ENCODE results near the gene INAFM2.

INAFM2 gene

GRCh38 chr15:40314723-40315276 is 8.7 kb upstream of the INAFM2 start:
- Histone ChIP-seq H3K79me2 (ENCODE audit: low read length) (no peaks in the 10 kb centered on the region), H3K36me3 (replicated peaks; ENCODE audit: insufficient read depth, low read length) (no peaks in the 10 kb centered on the region), H3K9me2 (replicated peaks; ENCODE audit: insufficient read depth, low read length) (no peaks in the 10 kb centered on the region), H3F3A (ENCODE audit: insufficient read depth, low read length) (no peaks in the 10 kb centered on the region), H3K9ac (ENCODE audit: low read length) (no peak overlapping the region), H3K9me3 (replicated peaks; ENCODE audit: insufficient read depth, low read length) (no peaks in the 10 kb centered on the region), H4K20me1 (ENCODE audit: insufficient read depth, low read length) (no peaks in the 10 kb centered on the region), H3K27ac (ENCODE audit: low read length) (no peak overlapping the region), H3K4me2 (ENCODE audit: low read depth, low read length) (no peak overlapping the region), H2AFZ (ENCODE audit: low read length) (no peak overlapping the region), H3K4me3 (ENCODE audit: low read length) (no peak overlapping the region), H3K4me1 (ENCODE audit: low read length) (0 out of 2 replicates have a peak, but pooled peaks cover 3% of the 10 kb centered on the region), H3K27me3 (replicated peaks; ENCODE audit: insufficient read depth, low read length) (no peaks in the 10 kb centered on the region)
- TF ChIP-seq CTCF (IDR thresholded peaks at IDR 0.05; ENCODE audit: low read length) (no peak), EZH2phosphoT487 (IDR thresholded peaks at IDR 0.05; ENCODE audit: low read length) (no peak), EZH2 (optimal IDR thresholded peaks at IDR 0.05; ENCODE audit: low read depth, low read length) (no peak)
- no peak for DNase-seq

- Histone ChIP-seq H3K4me1 (ENCODE audit: low read length) (0 out of 2 replicates have a peak, but pooled peaks cover 3% of the 10 kb centered on the region), H3K79me2 (ENCODE audit: low read length) (no peaks in the 10 kb centered on the region), H2AFZ (ENCODE audit: low read length) (no peak overlapping the region), H3K27me3 (replicated peaks; ENCODE audit: insufficient read depth, low read length) (no peaks in the 10 kb centered on the region), H4K20me1 (ENCODE audit: insufficient read depth, low read length) (no peaks in the 10 kb centered on the region), H3K9me3 (replicated peaks; ENCODE audit: insufficient read depth, low read length) (no peaks in the 10 kb centered on the region), H3K9ac (ENCODE audit: low read length) (no peak overlapping the region), H3K9me2 (replicated peaks; ENCODE audit: insufficient read depth, low read length) (no peaks in the 10 kb centered on the region), H3K27ac (ENCODE audit: low read length) (no peak overlapping the region), H3F3A (ENCODE audit: insufficient read depth, low read length) (no peaks in the 10 kb centered on the region), H3K4me2 (ENCODE audit: low read depth, low read length) (no peak overlapping the region), H3K4me3 (ENCODE audit: low read length) (no peak overlapping the region), H3K36me3 (replicated peaks; ENCODE audit: insufficient read depth, low read length) (no peaks in the 10 kb centered on the region)
- no peak for DNase-seq
- no peak for TF ChIP-seq EZH2phosphoT487 (IDR thresholded peaks at IDR 0.05; ENCODE audit: low read length)
- no peak for TF ChIP-seq CTCF (IDR thresholded peaks at IDR 0.05; ENCODE audit: low read length)
- no peak for TF ChIP-seq EZH2 (optimal IDR thresholded peaks at IDR 0.05; ENCODE audit: low read depth, low read length)
These were observed 6.6 kb upstream of the INAFM2 start for GRCh38 chr15:40316931-40317330.

- Histone ChIP-seq H2AFZ (ENCODE audit: low read length) (no peak overlapping the region), H3K4me2 (ENCODE audit: low read depth, low read length) (no peak overlapping the region), H4K20me1 (ENCODE audit: insufficient read depth, low read length) (no peaks in the 10 kb centered on the region), H3F3A (ENCODE audit: insufficient read depth, low read length) (no peaks in the 10 kb centered on the region), H3K9ac (ENCODE audit: low read length) (no peak overlapping the region), H3K9me3 (replicated peaks; ENCODE audit: insufficient read depth, low read length) (no peaks in the 10 kb centered on the region), H3K36me3 (replicated peaks; ENCODE audit: insufficient read depth, low read length) (no peaks in the 10 kb centered on the region), H3K4me1 (ENCODE audit: low read length) (peaks cover 4% of the 10 kb centered on the region; the same call in 1 of the 2 replicates), H3K9me2 (replicated peaks; ENCODE audit: insufficient read depth, low read length) (no peaks in the 10 kb centered on the region), H3K4me3 (ENCODE audit: low read length) (no peak overlapping the region), H3K27me3 (replicated peaks; ENCODE audit: insufficient read depth, low read length) (no peaks in the 10 kb centered on the region), H3K79me2 (ENCODE audit: low read length) (no peaks in the 10 kb centered on the region), H3K27ac (ENCODE audit: low read length) (no peak overlapping the region)
- DNase-seq, result no peak
- no peak for TF ChIP-seq CTCF (IDR thresholded peaks at IDR 0.05; ENCODE audit: low read length)
These were observed 5.9 kb upstream of the INAFM2 start for GRCh38 chr15:40317580-40317979.
